HG03095 (cell line): ENCODE results near the gene MICU1.
"Not testable (repeated sequence)": the region's sequence is repeated elsewhere in the genome, so short reads cannot be mapped to it uniquely, and the experiment has no call there.

ENCODE experiments used
- ATAC-seq: cut with Tn5 transposase; IDR thresholded peaks from one replicate; pipeline ENCODE4 v1.9.1; 2021; ENCODE audit warnings: moderate library complexity; ENCODE audit not compliant: unreplicated experiment

MICU1 gene, protein sequence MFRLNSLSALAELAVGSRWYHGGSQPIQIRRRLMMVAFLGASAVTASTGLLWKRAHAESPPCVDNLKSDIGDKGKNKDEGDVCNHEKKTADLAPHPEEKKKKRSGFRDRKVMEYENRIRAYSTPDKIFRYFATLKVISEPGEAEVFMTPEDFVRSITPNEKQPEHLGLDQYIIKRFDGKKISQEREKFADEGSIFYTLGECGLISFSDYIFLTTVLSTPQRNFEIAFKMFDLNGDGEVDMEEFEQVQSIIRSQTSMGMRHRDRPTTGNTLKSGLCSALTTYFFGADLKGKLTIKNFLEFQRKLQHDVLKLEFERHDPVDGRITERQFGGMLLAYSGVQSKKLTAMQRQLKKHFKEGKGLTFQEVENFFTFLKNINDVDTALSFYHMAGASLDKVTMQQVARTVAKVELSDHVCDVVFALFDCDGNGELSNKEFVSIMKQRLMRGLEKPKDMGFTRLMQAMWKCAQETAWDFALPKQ

DNA sequence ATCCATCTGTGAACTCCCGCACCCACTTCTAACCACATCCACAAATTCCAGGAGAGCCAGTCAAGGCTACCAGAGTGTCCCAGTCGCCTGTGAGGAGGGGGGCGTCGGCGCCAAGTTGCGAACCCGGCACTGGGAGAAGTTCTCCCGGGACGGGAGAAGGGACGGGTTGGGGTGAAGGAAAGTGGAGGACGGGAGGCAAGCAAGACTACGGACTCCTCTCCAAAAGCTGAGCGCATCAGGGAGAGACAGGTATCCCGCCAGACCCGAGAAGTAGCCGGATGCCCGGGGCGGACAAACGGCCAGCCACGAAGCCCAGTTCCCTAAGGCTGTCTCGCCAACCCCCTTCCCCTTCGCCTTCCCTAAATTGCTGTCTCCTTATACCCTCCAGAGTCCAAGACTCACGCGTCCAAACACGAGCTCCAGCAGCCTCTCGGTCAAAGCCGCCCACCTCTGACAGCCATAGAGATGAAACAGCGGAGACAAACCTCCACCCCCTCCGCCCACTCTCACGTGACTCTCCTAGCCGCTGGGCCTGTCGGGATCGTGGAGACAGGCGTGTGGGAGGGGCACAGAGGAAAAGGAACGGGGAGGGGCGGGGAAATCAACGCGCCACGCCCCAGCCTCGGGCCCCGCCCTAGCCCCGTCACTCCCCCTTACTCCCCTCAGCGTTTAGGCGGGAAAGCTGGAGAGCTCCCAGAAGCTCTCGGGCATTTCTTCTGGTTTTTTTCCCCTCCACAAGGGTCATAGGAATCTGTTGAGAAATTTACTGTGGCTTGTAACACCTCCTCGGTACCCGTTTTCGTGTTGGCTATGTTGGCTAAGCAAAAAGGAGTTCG lies at the start of gene MICU1:
Gene MICU1, minus strand, starts transcription at position 472 of the 836 bp plus-strand sequence. CDS start 59,286 bp downstream, outside the sequence.
- peak; percentile 95 for ATAC-seq

DNA sequence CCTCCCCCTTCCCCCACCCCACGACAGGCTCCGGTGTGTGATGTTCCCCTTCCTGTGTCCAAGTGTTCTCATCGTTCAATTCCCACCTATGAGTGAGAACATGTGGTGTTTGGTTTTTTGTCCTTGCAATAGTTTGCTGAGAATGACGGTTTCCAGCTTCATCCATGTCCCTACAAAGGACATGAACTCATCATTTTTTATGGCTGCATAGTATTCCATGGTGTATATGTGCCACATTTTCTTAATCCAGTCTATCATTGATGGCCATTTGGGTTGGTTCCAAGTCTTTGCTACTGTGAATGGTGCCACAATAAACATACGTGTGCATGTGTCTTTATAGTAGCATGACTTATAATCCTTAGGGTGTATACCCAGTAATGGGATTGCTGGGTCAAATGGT lies 48.3 kb upstream of the MICU1 start:
- ATAC-seq = not testable (repeated sequence)

DNA sequence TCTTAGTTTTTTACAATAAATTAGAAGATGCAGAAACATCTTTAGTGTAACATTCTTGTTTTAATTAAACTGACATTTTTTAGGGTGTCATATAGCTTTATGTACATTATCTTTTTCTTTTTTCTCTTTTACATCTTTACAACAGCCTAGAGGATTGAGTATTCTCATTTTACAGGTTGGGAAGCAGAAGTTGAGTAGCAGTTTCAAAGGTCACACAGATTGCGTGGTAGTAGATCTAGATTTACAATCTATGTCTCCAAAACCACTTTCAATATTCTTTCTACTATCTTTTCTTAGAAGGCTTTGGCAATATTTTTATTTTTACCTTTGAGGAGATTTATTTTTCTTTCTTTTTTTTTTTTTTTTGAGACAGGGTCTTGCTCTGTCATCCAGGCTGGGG lies 47.4 kb upstream of the MICU1 start:
- ATAC-seq = no peak

DNA sequence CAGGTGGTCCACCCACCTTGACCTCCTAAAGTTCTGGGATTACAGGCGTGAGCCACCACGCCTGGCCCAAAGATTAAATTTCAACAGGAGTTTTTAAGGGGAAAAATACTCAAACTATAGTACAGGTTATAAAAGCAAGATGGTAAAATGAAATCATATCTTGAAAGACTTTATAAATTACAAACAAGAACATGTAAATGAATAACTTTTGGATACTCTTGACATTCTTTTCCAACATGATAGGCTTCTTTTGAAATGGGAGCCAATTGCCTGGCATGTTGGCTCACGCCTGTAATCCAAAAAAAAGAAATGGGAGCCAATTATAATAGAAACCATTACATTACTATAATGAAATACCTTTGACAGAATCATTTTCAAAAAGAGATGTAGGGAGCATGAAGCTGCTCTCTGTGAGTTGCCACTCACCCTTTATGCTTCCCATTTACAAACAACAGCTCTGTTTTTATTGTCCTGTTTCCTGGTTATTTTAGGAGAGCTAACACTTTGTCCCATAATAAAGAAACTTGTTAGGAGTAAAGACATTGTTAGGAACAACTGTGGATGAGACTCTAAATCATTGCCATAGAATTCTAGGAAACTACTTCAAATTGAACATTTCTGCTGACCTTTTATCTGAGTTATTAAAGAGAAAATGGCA lies 41.5 kb upstream of the MICU1 start:
- no peak for ATAC-seq

DNA sequence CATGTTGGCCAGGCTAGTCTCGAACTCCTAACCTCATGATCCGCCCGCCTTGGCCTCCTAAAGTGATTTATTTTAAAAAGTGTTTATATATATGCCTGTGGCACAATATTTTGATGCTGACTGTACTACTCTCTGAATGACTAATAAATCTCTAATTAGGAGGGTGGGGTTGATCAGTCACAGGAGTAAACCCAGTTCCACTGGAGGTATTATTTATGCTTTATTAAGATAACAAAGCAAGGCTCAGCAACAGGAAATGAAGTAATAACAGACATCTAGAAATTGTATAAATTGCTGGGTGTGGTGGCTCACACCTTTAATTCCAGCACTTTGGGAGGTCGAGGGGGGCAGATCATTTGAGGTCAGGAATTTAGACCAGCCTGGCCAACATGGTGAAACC lies 40.0 kb upstream of the MICU1 start:
- no peak for ATAC-seq

DNA sequence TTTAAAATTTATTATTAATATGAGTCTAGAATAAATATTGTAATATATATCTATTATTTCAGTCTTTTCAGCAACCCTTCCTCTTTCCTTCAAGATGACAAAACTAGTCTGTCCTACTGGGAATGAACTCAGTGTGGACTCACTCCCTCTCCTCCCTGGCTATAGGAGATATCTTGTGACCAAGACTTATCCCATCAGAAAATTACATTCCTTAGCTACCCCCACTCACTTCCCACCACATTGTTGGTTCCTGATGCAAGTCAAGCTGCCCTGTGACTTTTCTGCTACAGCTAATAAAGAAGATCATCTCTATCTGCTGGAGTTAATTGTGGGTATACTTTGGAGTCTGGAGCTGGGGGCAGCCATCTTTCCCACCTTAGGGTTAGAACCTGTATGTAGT lies 38.1 kb upstream of the MICU1 start:
- ATAC-seq = no peak

DNA sequence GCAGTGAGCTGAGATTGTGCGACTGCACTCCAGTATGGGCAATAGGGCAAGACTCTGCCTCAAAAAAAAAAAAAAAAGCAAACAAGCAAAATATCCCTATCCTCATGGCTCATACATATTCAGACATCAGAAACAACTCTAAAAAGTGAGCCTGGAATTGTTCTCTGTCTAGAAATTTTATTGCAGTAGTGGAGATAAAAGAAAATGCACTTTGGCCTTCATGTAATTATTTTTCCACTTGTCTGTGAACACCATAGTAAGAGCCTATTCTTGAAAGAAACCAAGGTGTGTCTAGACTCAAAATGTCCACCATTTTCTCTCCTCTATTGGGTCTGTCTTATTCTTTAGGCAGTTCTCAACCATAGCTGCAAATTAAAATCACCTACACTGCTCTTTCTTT lies 35.6 kb upstream of the MICU1 start:
- ATAC-seq = no peak

DNA sequence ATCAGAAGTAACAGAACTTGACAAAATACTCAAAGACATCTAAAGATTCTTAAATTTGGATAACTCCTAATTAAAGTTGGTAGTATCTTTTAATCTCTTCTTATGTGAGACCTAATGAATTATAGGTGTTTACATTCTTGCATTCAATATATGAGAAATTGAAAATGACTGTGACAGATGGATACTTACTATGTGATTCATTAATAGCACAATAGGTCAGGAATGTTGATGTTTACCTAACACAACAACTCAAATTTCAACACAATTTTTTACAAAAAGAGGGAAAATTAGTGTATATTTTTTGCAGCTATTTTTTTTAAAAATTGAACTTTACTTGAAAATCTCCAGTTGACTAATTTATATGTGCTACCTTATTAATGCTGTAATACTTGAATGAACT lies 34.3 kb upstream of the MICU1 start:
- ATAC-seq = no peak

DNA sequence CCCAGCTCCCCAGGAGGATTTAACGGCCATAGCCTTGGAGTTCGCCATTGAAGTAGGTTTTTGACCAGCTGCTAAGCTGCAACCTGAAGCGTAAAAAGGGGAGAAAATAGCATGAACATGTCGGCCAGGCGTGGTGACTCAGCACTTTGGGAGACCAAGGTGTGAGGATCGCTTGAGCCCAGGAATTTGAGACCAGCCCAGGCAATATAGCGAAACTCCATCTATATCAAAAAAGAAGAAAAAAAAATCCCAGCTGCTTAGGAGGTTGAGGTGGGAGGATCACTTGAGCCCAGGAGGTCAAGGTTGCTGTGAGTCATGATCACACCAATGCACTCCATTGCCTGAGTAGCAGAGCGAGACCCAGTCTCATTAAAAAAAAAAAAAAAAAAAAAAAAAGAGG lies 33.8 kb upstream of the MICU1 start:
- ATAC-seq = no peak

DNA sequence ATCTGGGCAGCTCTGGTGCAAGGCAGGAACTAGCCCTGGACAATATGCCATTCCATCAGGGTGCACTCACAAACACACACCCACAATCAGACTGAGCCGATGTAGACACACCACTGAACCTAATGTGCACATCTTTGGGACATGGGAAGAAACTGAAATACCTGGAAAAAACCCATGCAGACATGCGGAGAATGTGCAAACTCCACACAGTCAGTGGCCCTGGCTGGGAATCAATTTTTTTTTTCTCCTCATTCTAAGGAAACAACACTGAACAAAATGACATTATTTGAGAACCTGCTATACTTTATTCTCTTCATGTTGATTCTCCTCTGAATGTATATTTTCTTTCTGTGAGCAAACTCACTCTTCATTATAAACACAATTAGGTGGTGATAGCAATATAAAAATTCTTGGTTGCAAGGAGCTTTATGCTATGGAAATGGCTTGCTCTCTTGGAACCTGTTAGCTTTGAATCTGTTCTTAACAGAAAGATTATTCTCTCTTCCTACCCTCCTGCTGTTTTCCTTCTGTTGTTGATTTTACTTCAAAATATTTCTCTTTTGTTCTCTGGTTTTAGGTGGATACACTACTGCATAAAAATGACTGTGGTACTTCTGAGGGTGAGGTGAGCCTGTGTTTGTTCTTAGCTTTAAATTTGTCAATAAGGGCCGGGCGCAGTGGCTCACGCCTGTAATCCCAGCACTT lies 33.0 kb upstream of the MICU1 start:
- ATAC-seq = no peak

DNA sequence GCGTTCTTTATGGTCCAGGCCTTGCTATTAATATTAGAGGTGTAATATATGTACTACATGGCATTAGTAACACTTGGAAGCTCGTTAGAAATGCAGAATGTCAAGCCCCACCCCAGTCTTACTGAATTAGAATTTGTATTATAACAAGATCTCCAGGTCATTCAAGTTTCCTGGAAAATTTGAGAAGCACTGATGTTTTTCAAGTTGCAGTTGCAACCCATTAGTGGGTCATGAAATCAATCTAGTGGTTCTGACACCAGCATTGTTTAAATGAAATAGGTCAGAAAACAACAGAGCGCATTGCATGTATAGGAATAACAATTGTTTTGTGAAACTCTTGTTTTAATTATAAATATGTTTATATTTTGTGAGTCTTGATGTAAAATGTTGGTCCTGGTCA lies 28.8 kb upstream of the MICU1 start:
- no peak for ATAC-seq

DNA sequence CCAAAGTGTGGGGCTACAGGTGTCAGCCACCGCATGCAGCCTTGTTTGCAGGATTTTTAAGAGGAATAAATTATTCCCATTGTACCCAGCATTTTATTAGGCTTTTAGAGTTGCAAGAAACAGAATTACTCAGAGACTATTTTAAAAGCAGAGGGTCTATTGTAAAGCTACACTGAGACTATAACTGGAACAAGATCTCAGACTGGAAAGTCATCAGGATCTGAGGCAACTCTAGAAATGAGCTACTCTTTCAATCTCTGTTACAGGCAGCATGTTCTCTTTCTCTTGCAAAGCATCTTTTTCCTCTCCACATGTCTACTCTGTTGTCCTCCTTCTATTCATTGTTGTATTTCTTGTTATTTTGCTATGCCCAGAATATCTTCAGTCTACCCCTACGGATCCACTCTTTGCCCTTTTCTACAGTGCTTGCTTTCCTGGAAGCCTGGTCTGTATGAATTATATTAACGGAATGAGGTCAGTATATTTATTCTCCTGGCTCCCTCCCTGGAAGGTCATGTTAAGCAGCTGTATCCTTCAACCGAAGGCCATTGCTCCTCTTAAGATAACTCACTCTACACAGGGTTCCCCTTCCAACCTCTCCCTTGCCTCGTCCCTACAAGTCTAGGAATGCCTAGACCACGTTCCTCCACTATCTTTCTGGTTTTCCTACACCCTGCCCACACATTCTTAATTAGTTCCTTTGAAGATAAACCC lies 27.7 kb upstream of the MICU1 start:
- no peak for ATAC-seq

DNA sequence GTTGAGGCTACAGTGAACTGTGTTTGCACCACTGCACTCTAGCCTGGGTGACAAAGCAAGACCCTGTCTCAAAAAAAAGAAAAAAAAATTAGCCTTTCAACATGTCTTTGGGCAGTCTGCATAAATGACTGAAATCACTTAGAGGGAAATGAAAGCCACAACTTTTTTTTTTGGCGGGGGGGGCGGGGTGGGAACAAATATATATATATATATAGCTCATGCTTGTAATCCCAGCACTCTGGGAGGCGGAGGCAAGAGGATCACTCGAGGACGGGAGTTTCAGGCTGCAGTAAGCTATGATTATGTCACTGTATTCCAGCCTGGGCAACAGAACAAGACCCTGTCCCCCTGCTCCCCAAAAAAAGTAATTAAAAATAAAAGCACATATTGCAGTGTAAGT lies 23.4 kb upstream of the MICU1 start:
- ATAC-seq = no peak

DNA sequence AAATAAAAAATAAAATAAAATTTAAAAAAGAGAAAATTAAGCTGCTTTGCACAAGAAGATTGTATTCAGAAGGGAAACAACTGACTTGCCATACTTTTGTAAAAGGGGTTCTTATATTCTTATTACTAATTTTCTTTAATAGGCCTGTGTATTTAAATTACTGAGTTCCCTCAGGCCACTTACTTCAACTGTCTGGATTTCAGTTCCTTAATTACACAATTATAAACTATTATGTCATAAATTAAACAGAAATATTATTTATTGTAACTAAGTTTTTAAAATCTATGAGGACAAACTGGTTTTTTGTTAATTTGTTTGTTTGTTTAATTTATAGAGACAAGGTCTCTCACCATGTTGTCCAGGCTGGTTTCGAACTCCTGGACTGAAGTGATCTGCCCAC lies 22.4 kb upstream of the MICU1 start:
- no peak for ATAC-seq

DNA sequence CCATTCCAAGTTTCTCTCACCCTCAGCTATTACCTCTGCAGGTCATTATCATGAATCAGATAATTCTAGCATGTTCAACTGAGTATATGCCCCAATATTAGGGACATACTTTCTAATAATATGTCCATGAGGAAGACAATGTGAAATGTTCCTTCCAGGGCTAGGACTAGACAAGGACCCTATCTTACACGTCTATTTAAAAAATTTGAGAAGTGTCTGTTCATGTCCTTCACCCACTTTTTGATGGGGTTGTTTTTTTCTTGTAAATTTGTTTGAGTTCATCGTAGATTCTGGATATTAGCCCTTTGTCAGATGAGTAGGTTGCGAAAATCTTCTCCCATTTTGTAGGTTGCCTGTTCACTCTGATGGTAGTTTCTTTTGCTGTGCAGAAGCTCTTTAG lies 21.1 kb upstream of the MICU1 start:
- not testable (repeated sequence) for ATAC-seq

DNA sequence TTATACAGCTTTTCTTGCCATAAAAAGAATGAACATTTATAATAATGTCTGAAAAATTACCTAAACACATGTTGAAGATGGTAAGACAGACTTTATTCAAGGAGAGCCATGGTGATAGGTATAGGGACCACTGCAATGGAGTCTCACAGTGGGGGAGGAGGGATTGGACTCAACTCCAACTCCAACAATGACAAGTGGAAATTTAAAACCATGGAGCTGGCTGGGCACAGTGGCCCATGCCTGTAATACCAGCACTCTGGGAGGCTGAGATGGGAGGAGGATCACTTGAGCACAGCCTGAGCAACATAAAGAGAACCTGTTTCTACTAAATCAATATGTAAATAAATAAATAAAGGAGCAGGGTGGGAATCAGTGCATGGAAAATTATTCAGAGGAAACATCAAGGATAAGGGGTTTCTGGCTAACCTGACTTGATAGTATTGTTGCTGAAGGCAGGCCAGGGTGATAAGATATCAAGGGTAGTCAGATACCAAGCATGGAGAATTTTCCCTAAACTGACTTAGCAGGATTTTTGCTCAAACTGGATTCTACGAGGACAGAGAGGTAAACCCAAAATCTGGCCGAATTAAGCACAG lies 19.5 kb upstream of the MICU1 start:
- no peak for ATAC-seq

DNA sequence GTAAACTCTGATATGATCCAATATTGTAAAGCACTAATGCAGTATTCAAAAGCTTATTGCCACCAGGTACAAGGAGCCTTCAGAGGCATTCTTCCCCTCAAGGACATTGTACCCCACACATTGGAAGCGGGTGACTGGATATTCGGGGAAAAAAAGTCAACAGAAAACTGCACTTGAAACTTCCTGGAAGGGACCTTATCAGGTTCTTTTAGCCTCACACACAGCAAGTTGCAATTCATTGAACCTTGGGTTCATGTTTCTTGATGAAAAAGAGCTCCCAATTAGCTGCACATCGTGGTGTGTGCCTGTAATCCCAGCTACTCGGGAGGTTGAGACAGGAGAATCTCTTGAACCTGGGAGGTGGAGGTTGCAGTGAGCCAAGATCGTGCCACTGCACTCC lies 16.4 kb upstream of the MICU1 start:
- ATAC-seq = no peak

DNA sequence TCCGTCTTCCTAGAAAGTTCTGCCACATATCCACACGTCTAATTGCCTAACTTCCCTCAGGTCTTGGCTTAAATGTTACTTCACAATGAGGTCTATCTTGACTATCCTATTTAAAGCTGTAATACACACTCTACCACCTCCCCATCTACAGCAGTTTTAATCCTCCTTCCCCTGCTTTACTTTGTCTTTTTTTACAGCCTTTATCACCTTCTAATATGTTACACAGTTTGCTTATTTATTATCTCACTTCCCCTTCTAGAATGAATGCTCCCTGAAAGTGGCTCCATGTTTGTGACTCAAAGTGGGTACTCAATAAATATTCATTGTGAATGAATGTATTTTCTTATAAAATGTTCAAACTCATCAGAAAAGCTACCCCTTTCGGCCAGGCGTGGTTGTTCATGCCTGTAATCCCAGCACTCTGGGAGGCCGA lies 13.6 kb upstream of the MICU1 start:
- ATAC-seq = no peak

DNA sequence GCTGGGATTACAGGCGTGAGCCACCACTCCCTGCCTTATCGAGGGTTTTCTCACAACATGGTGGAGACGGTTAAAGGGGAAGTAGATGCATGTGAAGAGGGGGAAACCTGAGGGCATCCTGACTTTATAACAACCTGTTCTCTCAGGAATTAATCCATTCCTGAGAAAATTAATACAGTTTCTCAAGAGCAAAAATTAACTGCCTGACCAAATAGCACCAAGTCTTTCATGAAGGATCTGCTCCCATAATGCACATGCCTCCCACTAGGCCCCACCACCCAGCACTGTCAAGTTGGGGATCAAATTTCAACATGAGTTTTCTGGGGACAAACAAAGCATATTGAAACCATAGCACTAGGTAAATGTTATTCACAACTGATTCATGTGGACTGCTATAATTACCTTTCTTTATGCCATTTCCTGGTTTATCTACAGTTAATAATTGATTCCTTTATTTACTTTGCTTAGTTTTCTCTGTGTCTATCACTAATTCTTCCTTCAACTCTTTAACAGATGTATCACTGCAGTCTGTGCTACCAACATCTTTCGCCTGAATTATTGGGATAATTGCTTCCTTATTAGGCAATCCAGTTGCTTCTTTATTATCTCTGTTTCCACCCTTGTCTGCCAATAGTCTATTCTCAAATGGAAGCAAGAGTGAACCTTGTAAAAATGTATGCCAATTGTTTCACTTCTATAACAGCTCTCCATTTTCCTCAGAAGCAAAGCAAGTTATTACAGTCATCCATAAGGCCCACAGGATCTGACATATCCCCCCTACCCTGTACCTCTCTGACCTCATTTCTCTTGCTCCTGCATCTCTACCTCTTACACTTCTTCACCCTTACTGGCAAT lies 12.9 kb upstream of the MICU1 start:
- no peak for ATAC-seq
